Peyer's patch (tissue), 4 donors: ENCODE data around the gene ZNF367.

Experiments used
- POLR2A ChIP-seq, 2 donors: fragments of 450-650 bp; IDR thresholded peaks; one replicate each; pipeline ENCODE4 v1.5.1; 2017; ENCODE audit warnings: antibody characterized with exemption in 2 of 2, mild to moderate bottlenecking in 2 of 2, moderate library complexity in 2 of 2
- TF ChIP-seq, protein P1 (sequence below), 6 experiments: fragments of 450-650 bp in 4 of 6; fragments of 200-600 bp in 2 of 6; sonication (generic) in 1 of 6; IDR thresholded peaks; one replicate each; pipeline ENCODE4 v1.5.1; 2017 to 2019; ENCODE audit warnings: antibody characterized with exemption in 6 of 6, mild to moderate bottlenecking in 3 of 6, moderate library complexity in 1 of 6

DNA sequence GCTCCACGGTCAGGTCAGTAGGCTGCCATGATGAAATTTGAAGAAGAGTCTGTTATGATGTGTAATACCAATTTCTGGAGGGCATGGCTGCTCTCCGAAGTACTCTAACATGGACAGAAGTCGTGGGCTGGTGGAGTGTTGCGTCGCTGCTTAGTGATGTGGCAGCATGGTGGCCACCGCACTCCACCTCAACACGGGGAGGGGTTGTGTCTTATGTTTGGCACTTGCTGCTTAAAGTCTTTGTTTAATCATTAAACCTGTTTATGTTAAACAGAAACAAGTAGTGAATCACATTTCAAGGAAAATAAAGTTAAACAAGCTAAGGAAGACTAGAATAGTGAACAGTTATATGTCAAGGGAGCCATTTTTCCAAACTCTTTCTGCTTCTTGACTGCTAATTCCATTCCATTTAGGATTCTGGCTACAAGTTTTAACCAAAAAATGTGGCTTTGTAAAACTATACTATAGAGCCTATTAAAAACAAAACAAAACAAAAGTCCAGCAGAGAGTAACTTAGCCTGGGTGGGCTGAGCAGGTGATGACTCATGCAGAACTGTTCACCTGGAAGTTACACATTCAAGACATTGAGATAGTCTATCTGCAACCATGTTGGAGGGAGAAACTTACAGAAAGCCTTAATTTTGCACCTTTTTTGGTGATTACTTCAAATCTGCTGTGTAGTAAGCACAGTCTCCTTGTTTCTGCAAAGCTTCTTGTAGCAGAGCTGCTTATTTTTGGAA is 41.3 kb upstream of the ZNF367 start:
- no peak for TF ChIP-seq POLR2A (IDR thresholded peaks at IDR 0.05)
- TF ChIP-seq, protein P1, sequence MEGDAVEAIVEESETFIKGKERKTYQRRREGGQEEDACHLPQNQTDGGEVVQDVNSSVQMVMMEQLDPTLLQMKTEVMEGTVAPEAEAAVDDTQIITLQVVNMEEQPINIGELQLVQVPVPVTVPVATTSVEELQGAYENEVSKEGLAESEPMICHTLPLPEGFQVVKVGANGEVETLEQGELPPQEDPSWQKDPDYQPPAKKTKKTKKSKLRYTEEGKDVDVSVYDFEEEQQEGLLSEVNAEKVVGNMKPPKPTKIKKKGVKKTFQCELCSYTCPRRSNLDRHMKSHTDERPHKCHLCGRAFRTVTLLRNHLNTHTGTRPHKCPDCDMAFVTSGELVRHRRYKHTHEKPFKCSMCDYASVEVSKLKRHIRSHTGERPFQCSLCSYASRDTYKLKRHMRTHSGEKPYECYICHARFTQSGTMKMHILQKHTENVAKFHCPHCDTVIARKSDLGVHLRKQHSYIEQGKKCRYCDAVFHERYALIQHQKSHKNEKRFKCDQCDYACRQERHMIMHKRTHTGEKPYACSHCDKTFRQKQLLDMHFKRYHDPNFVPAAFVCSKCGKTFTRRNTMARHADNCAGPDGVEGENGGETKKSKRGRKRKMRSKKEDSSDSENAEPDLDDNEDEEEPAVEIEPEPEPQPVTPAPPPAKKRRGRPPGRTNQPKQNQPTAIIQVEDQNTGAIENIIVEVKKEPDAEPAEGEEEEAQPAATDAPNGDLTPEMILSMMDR (IDR thresholded peaks at IDR 0.05), result no peak
